ENCODE results near the gene ATP10B.

The ATP10B gene

DNA sequence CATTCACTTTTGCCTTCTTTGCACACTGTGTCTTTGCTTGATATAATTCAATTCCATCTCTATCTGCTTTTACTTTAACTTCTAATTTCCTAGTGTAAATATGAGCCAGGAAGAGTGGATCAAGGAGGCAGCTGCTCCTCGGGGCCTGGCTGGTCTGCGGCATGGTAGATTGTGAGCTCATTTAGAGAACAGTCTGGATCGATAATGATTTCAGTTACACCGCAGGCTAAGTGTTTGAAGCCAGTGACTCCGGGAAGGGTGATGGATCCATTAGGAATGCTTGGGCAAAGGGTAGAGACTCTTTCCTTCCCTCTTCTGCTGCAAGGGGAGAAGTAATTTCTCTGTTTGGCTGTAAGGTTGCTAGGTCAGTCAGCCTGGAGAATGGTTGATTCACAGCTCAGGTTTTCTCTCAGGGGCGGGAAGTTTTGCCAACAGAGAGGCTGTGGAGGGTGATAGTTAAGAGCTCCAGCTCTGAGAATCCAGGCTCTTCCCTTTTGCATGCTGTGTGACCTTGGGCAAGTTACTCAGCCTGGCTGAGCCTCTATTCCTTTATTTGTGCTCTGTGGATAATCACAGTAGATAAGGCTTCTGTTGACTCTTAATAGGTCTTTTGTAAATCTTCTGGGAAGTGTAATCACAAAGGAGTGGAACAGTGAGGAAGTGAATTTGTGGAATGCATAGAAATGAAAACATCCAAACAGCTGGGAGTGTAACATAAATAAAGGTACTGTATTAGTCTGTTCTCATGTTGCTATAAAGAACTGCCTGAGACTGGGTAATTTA lies 331.2 kb downstream of the ATP10B start:
- H3K4me3 ChIP-seq (ENCODE audit: low read length): no peak overlapping the region
- TF ChIP-seq, protein P1, sequence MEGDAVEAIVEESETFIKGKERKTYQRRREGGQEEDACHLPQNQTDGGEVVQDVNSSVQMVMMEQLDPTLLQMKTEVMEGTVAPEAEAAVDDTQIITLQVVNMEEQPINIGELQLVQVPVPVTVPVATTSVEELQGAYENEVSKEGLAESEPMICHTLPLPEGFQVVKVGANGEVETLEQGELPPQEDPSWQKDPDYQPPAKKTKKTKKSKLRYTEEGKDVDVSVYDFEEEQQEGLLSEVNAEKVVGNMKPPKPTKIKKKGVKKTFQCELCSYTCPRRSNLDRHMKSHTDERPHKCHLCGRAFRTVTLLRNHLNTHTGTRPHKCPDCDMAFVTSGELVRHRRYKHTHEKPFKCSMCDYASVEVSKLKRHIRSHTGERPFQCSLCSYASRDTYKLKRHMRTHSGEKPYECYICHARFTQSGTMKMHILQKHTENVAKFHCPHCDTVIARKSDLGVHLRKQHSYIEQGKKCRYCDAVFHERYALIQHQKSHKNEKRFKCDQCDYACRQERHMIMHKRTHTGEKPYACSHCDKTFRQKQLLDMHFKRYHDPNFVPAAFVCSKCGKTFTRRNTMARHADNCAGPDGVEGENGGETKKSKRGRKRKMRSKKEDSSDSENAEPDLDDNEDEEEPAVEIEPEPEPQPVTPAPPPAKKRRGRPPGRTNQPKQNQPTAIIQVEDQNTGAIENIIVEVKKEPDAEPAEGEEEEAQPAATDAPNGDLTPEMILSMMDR (conservative IDR thresholded peaks at IDR 0.05; ENCODE audit: low read depth, low read length): no peak
- DNase-seq (ENCODE audit: low read depth): no peak

DNA sequence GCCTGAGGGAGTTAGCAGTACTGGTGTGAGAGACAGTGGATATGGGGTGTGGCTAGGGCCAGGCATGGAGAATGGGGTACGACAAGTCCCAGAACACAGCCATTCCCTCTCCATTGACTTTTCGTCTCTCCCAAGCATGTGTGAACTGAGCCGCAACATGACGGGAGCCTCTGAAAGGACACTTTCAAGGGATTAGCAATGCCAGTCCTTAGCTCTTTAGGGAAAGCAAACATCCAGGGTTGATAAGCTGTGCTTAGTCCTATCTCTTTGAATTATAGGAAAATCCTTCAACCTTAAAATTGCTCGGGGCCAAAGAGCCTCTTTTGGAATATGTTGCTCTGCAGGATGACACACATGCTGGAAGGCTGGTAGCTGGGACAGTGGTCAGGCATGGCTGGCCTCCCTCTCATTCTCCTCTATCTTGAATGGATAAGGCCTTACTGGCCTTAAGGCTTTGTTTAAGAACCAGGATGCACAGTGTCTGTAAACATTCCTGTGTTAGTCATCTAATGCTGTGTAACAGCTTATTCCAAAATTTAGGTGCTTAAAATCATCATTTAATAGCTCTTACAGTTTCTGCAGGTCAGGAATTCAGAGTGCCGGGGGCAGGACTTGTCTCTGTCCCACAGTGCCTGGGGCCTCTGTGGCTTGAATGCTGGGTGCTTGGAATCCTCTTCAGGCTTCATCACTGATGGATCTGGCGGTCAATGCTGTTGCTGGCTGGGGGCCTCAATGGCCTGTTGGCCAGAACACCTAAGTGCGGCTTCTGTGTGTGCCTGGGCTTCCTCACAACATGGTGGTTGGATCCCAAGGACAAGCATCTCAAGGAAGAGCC lies 335.1 kb downstream of the ATP10B start:
- DNase-seq (ENCODE audit: low read depth): no peak
- no peak overlapping the region for H3K4me3 ChIP-seq (ENCODE audit: low read length)
- TF ChIP-seq, protein P1 (conservative IDR thresholded peaks at IDR 0.05; ENCODE audit: low read depth, low read length): no peak

DNA sequence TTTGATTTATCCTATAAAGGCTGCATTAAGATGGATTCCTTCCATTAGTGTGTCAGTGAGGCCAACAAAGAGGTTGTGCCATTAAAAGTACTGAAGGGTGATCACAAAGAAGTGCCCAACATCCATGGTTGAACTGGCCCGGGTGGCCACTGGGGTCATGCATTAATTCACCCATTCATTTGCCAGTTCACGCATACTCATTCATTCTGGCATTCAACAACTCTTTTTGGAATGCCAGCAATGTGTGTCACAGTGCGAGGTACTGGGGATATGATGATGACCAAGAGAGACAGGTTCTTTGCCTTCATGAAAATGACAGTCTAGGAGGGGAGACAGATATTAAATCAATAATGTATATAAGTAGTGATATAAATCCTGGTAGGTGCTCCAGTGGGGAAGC lies 337.1 kb downstream of the ATP10B start:
- H3K4me3 ChIP-seq (ENCODE audit: low read length): no peak overlapping the region
- TF ChIP-seq, protein P1 (conservative IDR thresholded peaks at IDR 0.05; ENCODE audit: low read depth, low read length): no peak
- DNase-seq (ENCODE audit: low read depth): no peak

DNA sequence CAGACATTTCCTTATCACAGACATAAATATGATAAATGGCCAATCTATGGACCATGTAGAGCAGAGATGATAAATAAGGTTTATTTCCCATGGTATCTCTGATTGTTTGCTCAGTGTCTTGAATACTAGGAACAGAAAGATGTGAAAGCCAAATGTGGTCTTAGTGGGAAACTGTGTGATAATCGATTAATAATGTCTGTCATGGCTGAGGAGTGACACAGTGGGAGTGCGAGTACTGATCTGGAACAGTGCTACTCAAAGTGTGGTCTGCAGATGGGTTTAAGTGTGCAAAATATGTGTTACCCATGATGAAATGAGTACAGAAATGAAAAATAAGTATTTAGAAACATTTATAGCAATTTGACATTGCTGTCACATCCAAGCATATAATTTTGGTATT lies 337.8 kb downstream of the ATP10B start:
- DNase-seq (ENCODE audit: low read depth): no peak
- TF ChIP-seq, protein P1 (conservative IDR thresholded peaks at IDR 0.05; ENCODE audit: low read depth, low read length): no peak
- H3K4me3 ChIP-seq (ENCODE audit: low read length): no peak overlapping the region

DNA sequence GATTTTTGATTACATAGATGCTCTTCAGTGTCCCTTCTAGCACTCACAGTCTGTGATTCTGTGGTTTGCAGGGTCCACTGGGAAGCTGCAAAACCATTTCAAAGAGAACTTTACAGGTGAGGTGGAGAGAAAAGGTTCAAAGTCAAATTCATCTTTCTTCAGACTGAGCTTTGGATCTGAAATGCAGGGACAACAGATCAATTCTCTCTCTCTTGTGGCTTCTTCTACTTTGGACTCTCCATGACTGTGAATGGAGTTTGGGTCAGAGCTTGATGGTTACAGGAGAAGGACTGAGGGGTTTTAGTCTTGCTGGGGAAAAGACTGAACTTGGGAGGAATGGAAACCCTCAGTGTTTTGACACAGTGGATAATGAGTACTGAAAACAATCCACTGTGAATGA lies 338.5 kb downstream of the ATP10B start:
- no peak overlapping the region for H3K4me3 ChIP-seq (ENCODE audit: low read length)
- DNase-seq (ENCODE audit: low read depth): no peak
- TF ChIP-seq, protein P1 (conservative IDR thresholded peaks at IDR 0.05; ENCODE audit: low read depth, low read length): no peak
